COLO668 (cell line): Measurements from ENCODE around the gene NECTIN2.
"Not testable (repeated sequence)": the region's sequence is repeated elsewhere in the genome, so short reads cannot be mapped to it uniquely, and the experiment has no call there.

ENCODE experiments used
- DNase-seq: peaks from one replicate; lab custom pipeline; 2025; ENCODE audit not compliant: unreplicated experiment; lab: John Stamatoyannopoulos, UW

The NECTIN2 gene

DNA sequence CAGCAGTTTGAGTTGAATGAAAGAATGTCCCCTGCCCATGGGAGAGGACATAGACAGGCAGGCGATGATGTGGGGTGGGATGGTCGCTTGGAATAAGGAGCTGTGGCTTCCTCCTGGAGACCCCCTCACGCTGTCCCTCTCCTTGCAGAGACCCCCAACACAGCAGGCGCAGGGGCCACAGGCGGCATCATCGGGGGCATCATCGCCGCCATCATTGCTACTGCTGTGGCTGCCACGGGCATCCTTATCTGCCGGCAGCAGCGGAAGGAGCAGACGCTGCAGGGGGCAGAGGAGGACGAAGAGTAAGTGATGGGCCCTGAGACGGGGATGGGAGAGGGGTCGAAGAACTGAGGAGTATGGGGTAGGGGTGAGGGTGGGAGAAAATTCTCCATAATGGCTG is 36.0 kb downstream of the NECTIN2 start:
- no peak for DNase-seq

DNA sequence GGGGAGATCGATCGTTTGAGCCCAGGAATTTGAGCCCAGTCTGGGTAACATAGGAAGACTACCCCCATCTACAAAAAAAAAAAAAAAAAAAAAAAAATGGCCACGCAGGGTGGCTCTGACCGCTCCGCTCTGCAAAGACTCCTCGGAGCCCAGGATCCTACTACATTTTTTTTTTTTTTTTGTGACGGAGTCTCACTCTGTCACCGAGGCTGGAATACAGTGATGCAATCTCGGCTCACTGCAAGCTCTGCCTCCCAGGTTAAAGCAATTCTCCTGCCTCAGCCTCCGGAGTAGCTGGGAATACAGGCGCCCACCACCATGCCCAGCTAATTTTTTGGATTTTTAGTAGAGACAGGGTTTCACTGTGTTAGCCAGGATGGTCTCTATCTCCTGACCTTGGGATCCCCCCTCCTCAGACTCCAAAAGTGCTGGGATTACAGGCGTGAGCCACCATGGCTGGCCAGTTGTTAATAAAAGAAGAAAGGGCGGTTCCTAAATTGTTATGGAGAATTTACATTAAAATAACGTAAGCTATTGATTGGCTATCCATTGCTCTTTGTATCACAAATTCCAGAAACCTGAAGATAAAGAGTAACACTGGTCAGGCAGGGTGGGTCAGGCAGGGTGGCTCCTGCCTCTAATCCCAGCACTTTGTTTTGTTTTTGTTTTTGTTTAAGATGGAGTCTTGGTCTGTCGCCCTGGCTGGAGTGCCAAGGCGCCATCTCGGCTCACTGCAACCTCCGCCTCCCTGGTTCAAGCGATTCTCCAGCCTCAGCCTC is 36.7 kb downstream of the NECTIN2 start:
- not testable (repeated sequence) for DNase-seq

DNA sequence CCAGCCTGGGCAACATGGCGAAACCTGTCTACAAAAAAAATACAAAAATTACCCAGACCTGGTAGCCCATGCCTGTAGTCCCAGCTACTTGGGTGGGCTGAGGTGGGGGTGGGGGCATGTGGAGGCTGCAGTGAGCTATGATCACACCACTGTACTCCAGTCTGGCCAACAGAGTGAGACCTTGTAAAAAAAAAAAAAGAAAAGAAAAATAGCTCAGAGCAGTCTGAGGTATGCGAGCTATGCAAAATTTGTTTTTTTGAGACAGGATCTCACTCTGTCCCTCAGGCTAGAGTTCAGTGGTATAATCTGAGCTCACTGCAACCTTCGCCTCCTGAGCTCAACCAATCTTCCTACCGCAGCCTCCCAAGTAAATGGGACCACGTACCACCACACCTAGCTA is 37.8 kb downstream of the NECTIN2 start:
- no peak for DNase-seq

DNA sequence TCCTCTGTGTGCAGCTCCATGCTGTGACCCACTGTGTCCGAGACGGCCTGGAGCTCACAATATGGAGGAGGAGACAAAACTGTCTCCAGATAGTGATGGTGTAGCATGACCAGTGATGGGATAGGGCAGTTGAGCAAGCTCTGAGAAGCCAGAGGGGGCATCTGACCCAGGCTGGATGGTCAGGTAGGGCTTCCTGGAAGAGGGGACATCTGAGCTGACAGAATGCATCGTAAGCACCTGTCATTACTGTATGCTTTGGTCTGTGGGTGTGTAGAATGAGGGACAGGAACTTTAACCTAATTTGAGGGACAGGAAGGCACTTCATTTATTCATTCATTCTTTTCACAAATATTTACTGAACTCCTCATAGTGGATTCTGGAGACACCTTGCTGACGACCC is 38.5 kb downstream of the NECTIN2 start:
- no peak for DNase-seq

DNA sequence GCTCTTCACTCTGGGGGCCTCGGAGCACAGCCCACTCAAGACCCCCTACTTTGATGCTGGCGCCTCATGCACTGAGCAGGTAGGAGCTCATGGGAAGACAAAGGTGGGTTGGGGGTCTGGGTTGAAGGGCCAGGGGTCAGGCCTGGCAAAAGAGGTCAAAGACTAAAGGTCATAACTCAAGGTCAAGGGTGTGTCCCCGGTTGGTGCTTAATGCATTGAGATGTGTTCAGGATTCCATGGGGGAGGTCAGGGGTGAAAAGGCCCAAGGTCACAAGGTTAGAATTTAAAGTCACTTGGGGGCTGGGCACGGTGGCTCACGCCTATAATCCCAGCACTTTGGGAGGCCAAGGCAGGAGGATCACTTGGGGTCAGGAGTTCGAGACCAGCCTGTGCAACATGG is 40.0 kb downstream of the NECTIN2 start:
- no peak for DNase-seq

DNA sequence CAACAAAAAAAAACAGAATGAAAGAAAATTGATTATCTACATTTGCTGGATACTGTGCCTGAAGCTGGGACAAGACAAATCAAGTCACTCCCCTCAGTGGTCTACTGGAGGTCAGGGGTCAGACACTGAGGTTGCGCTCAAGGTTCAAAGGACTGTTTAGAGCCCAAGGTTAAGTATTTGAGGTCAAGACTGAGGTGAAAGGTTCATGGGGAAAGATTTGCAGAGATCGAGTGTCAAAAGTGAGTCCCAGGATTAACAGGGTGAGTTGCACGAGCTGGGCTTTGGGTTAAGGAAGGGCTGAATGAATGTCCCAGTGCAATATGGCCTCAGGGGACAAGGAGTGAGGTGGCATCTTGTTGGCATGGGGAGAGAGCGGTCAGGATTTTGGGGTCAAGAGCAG is 41.6 kb downstream of the NECTIN2 start:
- no peak for DNase-seq

DNA sequence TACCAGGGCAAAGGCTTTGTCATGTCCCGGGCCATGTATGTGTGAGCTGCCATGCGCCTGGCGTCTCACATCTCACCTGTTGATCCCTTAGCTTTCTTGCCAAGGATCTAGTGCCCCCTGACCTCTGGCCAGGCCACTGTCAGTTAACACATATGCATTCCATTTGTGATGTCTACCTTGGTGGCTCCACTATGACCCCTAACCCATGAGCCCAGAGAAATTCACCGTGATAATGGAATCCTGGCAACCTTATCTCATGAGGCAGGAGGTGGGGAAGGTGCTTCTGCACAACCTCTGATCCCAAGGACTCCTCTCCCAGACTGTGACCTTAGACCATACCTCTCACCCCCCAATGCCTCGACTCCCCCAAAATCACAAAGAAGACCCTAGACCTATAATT is 42.2 kb downstream of the NECTIN2 start:
- not testable (repeated sequence) for DNase-seq

DNA sequence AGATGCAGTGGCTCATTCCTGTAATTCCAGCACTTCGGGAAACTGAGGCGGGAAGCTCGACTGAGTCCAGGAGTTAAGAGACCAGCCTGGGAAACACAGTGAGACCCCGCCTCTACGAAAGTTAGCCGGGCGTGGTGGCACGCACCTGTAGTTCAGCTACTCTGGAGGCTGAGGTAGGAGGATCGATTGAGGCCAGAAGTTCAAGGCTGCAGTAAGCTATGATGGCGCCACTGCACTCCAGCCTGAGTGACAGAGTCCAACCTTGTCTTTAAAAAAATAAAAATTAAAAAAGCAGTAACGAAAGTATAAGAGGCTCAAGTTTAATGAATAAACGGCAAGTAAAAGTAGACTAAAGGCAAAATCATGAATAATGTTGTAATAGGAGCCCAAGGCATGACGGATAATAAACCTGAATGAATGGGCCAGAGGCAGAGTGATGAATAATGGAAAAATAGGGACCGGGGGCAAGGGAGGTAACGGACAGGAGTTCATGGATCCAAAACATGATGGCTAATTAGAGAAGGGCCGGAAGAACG is 43.8 kb downstream of the NECTIN2 start:
- no peak for DNase-seq

DNA sequence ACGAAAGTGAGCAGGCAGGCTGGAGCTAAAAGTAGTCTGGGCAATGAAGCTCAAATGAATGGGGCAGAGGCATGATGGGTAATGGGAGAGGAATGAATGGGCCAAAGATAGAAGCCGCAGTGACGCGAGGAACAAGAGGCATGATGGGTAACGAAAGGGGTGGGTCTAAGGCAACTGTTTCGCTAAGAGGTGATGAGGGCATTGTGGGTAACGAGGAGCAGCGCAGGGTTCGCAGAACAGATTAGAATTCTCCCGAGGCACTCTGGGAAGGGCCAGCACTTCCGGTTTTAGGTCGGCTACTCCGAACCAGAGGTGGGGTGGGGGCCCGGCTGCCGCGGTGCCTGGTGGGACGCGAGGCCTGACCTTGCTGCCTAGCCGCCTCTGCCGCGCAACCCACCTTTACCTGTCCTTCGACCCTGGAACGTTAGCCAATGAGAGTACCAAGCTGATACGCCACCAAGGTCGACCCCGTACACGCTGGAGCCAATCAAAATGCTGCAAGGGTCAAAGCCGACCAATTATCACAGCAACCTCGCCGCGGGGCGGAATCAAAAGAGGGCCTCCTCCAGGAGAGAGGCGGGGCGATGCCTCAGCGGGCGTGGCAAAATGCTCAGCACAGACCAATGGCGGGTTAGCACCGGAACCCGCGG is 44.4 kb downstream of the NECTIN2 start:
- peak; percentile 99 for DNase-seq

DNA sequence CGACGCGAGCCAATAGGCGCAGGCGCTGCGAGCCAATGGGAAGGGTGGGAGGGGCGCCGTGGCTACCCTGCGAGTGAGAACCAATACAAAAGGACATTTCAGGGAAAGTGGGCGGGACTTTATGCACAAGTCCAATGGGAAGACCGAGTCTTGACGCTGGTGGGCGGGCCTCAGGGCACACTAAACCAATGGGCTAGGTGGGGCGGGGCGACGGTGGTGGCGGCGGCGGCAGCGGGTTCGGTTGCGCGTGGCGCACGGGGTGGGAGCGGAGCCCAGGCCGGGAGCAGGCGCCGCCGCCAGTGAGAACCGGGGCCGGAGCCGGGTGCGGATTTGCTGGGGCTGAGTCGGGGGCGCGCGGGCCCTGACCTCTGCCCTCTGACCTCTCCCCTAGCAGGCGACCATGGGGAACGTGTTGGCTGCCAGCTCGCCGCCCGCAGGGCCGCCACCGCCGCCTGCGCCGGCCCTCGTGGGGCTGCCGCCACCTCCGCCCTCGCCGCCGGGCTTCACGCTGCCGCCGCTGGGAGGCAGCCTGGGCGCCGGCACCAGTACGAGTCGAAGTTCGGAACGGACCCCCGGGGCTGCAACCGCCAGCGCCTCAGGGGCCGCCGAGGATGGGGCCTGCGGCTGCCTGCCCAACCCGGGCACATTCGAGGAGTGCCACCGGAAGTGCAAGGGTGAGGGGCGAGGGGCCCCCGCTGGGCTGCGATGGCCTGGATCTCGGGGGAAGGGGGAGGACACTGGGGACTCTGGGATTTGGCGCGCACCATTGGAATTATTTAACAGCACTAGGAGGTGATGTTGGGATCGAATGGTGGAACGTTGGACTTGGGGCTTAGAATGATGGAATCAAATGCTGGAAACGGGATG is 45.2 kb downstream of the NECTIN2 start, which contains the start of gene TOMM40:
TOMM40 (plus strand) TSS at position 239 of the 867 bp plus-strand sequence; CDS start at position 401, 162 bp downstream.
- peak; percentile 40 for DNase-seq

DNA sequence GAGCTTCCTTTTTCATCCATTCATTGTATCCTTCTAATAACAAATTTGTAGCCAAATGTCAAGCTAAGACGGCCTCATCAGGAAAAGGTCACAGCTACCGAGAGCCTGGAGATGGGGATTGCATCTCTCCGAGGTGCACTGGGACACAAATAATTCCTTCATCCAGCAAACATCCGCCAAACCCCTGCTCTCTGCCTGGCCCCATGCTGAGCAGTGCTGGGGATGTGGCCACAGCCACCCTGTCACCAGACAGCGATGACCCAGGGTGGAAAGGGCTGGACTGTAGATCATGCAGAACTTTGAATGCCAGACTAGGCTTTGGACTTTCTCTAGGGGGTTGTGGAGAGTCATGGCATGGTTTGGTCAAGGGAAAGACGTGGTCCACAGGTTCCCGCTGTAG is 46.8 kb downstream of the NECTIN2 start:
- DNase-seq: no peak

DNA sequence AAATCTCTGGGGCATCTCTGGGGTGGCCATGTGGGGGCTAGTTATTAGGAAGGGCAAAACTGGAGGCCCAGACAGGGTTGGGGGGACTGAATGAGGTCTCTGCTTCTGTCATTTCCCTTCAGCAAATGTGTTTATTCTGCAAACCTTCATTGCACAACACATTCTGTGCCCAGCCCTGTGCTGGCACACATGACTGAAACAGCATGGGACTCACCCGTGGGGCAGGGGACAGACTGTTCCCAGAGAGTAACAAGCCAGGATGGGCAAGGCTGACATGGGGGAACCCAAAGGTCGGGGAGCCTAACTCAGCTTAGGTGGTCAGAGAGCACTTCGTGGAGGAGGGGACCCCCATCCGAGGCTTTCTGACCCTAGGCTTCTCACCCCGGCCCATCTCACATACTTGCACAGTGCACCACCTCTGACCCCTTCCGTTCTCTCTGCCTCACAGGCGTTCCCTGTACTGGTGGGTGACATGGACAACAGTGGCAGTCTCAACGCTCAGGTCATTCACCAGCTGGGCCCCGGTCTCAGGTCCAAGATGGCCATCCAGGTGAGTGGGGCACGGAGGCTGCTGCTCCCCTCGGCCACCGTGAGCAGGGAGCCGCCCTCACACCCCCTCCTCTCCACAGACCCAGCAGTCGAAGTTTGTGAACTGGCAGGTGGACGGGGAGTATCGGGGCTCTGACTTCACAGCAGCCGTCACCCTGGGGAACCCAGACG is 47.4 kb downstream of the NECTIN2 start:
- DNase-seq: no peak

DNA sequence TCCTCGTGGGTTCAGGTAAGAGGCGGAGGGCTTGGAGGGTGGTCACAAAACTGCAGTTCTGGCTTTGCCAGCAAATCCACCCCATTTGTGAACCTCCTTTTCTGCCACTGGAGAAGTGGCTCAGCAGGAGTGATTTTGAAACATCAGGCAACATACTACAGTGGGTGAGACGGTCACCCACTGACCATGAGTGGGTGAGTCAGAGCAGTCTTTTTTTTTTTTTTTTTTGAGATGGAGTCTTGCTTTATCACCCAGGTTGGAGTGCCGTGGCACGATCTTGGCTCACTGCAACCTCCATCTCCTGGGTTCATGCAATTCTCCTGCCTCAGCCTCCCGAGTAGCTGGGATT is 47.9 kb downstream of the NECTIN2 start:
- no peak for DNase-seq

DNA sequence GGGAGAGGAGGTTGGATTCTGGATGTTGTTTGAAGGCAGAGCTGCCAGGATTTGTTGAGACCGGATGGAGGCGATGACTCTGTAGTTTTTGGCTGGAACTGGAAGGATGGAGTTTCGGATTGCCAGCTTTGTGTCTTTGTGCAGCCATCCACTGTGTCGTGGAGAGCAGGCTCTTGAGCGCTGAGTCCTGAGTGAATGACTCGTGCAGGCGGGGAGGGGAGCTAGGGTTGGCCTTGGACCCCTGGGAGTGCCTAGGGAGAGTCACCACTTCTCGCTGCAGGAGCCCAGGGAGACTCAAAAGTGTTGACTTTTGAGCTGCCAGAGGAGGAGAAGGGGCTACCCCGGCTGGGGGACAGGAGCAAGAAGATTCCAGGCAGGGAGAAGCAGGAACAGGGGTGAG is 48.8 kb downstream of the NECTIN2 start:
- DNase-seq: no peak

DNA sequence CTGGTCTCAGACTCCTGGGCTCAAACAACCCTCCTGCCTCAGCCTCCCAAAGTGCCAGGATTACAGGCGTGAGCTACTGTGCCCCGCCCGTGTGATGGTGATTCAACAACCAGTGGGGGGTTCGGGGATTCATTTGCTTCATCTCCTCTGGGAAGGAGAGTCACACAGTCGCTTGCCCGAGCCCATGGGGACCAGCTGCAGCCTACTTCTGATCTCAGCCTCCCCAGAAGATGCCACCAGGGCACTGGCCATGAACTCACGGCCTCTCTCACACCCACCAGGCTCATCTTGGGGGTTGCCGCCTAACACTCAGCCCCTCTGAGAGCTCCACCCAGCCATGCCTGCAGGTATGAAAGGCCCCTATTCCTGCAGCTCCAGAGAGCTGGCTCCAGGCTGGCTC is 51.7 kb downstream of the NECTIN2 start:
- DNase-seq: no peak

DNA sequence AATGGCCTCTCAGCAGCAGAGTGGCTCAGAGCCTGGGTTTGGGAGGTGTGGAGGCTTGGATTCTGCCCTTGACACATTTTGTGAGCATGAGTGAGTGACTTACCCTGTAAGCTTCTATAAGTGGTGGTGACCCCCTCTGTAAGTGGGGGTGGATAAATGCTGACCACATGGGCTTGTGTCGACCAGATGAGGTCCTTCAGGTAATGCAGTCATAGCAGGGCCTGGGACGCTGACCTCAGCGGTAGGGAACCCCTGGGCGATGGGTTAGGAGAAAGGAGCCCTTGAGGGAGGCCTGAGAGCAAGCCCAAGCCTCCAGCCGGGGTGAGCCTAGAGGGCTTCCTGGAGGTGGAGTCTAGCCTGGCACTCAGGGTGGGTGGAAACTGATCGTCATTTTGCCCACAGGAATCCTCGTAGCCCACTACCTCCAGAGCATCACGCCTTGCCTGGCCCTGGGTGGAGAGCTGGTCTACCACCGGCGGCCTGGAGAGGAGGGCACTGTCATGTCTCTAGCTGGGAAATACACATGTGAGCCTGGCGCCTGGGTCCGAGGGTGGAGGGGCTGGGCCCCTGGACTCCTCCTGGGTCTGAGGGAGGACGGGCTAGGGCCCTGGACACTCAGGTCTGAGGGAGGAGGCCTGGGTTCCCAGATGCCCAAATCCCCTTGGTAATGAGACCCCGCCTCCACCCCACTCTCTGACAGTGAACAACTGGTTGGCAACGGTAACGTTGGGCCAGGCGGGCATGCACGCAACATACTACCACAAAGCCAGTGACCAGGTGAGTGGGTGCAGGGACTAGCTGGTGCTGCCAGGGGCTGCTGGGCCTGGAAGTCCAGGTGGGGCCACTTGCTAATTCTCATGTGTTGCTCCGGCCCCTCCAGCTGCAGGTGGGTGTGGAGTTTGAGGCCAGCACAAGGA is 54.5 kb downstream of the NECTIN2 start:
- DNase-seq: no peak

DNA sequence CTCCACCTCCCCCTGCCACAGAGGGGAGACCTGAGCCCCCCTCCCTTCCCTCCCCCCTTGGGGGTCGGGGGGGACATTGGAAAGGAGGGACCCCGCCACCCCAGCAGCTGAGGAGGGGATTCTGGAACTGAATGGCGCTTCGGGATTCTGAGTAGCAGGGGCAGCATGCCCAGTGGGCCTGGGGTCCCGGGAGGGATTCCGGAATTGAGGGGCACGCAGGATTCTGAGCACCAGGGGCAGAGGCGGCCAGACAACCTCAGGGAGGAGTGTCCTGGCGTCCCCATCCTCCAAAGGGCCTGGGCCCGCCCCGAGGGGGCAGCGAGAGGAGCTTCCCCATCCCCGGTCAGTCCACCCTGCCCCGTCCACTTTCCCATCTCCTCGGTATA is 57.1 kb downstream of the NECTIN2 start:
- no peak for DNase-seq

DNA sequence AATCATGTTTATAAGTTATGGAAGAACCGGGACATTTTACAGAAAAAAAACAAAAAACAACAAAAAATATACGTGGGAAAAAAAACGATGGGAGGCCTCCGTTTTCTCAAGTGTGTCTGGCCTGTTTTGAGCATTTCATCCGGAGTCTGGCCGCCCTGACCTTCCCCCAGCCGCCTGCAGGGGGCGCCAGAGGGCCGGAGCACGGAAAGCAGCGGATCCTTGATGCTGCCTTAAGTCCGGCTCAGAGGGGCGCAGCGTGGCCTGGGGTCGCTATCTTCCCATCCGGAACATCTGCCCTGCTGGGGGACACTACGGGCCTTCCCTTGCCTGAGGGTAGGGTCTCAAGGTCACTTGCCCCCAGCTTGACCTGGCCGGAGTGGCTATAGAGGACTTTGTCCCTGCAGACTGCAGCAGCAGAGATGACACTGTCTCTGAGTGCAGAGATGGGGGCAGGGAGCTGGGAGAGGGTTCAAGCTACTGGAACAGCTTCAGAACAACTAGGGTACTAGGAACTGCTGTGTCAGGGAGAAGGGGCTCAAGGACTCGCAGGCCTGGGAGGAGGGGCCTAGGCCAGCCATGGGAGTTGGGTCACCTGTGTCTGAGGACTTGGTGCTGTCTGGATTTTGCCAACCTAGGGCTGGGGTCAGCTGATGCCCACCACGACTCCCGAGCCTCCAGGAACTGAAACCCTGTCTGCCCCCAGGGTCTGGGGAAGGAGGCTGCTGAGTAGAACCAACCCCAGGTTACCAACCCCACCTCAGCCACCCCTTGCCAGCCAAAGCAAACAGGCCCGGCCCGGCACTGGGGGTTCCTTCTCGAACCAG is 57.7 kb downstream of the NECTIN2 start:
- DNase-seq: peak; percentile 44

DNA sequence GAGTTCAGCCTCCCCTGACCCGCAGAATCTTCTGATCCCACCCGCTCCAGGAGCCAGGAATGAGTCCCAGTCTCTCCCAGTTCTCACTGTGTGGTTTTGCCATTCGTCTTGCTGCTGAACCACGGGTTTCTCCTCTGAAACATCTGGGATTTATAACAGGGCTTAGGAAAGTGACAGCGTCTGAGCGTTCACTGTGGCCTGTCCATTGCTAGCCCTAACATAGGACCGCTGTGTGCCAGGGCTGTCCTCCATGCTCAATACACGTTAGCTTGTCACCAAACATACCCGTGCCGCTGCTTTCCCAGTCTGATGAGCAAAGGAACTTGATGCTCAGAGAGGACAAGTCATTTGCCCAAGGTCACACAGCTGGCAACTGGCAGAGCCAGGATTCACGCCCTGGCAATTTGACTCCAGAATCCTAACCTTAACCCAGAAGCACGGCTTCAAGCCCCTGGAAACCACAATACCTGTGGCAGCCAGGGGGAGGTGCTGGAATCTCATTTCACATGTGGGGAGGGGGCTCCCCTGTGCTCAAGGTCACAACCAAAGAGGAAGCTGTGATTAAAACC is 58.4 kb downstream of the NECTIN2 start:
- DNase-seq: no peak
